Measurements from ENCODE around the gene CCT8L2.
"Not testable (repeated sequence)": the region's sequence is repeated elsewhere in the genome, so short reads cannot be mapped to it uniquely, and the experiment has no call there.

The CCT8L2 gene

DNA sequence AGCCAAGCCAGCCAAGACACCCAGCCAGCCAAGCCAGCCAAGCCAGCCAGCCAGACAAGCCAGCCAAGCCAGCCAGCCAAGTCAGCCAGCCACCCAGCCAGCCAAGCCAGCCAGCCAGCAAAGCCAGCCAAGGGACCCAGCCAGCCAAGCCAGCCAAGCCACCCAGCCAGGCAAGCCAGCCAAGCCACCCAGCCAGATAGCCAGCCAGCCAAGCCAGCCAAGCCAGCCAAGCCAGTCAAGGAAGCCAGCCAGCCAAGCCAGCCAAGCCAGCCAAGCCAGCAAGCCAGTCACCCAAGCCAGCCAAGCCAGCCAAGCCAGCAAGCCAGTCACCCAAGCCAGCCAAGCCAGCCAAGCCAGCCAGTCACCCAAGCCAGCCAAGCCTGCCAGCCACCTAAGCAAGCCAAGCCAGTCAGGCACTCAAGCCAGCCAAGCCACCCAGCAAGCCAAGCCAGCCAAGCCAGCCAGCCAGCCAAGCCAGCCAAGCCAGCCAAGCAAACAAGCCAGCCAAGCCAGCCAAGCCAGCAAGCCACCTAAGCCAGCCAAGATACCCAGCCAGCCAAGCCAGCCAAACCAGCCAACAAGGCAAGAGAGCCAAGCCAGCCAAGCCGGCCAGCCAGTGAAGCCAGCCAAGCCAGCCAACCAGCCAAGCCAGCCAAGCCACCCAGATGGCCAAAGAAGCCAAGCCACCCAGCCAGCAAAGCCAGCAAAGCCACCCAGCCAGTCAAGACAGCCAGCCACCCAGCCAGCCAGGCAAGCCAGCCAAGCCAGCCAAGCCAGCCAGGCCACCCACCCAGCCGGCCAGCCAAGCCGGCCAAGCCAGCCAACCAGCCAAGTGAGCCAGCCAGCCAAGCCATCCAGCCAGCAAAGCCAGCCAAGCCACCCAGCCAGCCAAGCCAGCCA lies 33.3 kb downstream of the CCT8L2 start:
- TF ChIP-seq, protein P1, sequence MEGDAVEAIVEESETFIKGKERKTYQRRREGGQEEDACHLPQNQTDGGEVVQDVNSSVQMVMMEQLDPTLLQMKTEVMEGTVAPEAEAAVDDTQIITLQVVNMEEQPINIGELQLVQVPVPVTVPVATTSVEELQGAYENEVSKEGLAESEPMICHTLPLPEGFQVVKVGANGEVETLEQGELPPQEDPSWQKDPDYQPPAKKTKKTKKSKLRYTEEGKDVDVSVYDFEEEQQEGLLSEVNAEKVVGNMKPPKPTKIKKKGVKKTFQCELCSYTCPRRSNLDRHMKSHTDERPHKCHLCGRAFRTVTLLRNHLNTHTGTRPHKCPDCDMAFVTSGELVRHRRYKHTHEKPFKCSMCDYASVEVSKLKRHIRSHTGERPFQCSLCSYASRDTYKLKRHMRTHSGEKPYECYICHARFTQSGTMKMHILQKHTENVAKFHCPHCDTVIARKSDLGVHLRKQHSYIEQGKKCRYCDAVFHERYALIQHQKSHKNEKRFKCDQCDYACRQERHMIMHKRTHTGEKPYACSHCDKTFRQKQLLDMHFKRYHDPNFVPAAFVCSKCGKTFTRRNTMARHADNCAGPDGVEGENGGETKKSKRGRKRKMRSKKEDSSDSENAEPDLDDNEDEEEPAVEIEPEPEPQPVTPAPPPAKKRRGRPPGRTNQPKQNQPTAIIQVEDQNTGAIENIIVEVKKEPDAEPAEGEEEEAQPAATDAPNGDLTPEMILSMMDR (conservative IDR thresholded peaks at IDR 0.05), result no peak
- no peak overlapping the region for H3K27ac ChIP-seq

DNA sequence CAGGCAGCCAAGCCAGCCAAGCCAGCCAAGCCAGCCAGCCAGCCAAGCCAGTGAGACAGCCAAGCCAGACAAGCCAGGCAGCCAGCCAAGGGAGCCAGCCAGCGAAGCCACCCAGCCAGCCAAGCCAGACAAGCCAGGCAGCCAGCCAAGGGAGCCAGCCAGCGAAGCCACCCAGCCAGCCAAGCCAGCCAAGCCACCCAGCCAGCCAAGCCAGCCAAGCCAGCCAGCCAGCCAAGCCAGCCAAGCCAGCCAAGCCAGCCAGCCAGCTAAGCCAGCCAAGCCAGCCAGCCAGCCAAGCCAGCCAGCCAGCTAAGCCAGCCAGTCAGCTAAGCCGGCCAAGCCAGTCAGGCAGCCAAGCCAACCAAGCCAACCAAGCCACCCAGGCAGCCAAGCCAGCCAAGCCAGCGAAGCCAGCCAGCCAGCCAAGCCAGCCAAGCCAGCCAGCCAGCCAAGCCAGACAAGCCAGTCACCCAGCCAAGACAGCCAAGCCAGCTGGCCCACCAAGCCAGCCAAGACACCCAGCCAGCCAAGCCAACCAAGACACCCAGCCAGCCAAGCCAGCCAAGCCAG lies 34.1 kb downstream of the CCT8L2 start:
- H3K27ac ChIP-seq, result not testable (repeated sequence)

DNA sequence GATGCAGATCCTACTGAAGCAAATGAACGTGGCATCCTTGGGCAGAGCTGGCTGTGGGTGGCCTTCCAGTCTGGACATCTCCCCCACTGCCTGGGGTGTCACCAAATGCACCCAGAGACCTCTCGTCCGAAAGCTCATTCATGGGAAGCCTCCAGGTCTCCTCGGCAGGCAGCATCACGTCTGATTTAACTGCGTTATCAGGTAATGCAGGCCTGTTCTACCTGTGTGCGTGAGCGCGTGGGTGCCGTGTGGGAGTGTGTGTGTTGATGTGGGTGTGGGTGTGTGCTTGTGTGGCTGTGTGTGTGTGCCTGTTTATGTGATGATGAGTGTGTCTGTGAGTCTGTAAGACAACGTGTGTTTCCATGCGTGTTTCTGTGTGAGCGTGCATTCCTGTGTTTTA lies 35.1 kb downstream of the CCT8L2 start:
- not testable (repeated sequence) for H3K27ac ChIP-seq

DNA sequence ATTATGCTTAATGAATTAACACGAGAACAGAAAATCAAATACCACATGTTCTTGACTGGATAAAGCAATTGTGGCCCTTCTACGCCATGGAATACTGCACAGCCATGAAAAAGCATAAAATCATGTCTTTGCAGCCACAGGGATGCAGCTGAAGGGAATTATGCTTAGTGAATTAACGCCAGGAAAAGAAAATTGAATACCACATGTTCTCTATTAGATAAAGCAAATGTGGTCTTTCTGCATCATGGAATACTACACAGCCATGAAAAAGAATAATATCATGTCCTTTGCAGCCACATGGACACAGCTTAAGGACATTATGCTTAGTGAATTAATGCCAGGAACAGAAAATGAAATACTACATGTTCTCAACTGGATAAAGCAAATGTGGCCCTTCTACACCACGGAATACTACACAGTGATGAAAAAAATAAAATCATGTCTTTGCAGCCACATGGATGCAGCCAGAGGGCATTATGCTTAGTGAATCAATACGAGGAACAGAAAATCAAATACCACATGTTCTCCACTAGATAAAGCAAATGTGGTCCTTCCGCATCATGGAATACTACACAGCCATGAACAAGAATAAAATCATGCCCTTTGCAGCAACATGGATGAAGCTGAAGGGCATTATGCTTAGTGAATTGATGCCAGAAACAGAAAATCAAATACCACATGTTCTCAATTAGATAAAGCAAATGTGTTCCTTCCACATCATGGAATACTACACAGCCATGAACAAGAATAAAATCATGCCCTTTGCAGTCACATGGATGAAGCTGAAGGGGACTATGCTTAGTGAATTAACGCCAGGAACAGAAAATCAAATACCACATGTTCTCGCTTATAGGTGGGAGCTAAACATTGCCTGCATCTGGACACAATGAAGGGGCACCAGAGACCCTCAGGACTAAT lies 37.3 kb downstream of the CCT8L2 start:
- H3K27ac ChIP-seq, result not testable (repeated sequence)

DNA sequence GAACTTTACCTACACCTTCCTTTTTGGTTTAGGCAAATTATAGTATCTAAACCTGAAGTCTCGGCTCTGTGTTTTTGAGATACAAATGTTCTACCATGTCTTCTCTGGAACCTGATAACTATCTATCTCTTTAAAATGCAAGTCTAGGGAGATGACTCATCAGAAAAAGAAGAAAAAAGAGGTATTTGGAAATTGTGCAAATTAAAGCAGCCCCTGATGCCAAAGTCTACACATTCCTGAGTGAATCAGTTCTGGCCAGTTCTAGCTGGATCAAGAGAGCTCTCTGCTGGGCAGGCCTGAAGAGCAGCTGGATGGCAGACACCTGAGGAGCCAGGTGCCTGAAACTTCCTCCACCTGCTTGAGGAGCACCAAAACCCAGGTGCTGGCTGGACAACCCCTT lies 49.3 kb downstream of the CCT8L2 start:
- H3K27ac ChIP-seq, result not testable (repeated sequence)

All from VCaP (cell line).